Stimulated activated CD4-positive, alpha-beta T cell treated with anti-CD3 and anti-CD28 coated beads, Interleukin-12 subunit alpha, Interleukin-12 subunit beta, amount 100 ng/mL, for 24 hours (primary cell): ENCODE measurements around the gene FAM53A.
"Not testable (repeated sequence)": the region's sequence is repeated elsewhere in the genome, so short reads cannot be mapped to it uniquely, and the experiment has no call there.

Source experiments
- DNase-seq, 2 experiments: peaks; one replicate each; pipeline ENCODE4 v3.0.0-alpha.2; 2020; ENCODE audit warnings: low read depth in 2 of 2

Gene FAM53A

DNA sequence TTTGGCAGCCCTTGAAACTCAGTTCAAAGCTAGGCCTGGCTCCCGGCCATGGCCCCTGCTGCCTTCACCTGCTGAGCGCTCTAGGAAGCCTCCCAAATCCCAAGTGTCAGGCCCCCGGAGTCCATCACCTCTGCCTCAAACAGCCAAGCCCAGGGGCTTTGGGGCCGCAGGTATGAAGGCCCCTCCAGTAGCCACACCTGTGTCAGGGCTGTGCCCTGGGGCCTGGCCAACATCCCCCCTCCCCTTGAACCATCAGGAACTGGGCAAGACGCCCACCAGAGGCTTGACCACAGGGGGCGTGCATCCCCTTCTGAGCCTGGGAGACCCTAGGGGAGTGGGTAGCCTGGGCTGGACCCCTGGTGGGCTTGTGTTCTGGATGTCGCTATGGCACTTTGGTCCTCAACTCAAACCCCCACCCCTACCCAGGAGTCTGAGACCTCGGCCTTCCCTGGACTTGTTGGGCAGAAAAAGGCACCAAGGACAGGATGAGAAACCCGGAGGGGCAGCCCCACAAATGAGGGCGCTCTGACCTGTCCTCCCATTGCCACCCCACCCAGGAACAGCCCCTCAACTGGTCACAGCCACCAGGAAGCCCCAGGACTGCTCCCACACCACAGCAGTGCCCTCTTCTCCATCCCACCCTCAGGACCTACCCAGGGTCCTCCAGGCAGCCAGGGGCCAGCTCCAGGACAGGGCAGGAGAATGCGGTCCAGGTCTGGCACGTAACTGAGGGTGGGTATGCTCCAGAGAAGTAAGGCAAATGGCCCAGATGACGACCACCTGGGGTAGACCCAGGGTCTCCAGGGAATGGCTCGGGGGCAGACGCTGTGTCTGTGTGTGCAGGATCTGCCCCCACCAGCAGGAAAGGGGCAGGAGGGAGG is 32.2 kb upstream of the FAM53A start:
- no peak for DNase-seq

DNA sequence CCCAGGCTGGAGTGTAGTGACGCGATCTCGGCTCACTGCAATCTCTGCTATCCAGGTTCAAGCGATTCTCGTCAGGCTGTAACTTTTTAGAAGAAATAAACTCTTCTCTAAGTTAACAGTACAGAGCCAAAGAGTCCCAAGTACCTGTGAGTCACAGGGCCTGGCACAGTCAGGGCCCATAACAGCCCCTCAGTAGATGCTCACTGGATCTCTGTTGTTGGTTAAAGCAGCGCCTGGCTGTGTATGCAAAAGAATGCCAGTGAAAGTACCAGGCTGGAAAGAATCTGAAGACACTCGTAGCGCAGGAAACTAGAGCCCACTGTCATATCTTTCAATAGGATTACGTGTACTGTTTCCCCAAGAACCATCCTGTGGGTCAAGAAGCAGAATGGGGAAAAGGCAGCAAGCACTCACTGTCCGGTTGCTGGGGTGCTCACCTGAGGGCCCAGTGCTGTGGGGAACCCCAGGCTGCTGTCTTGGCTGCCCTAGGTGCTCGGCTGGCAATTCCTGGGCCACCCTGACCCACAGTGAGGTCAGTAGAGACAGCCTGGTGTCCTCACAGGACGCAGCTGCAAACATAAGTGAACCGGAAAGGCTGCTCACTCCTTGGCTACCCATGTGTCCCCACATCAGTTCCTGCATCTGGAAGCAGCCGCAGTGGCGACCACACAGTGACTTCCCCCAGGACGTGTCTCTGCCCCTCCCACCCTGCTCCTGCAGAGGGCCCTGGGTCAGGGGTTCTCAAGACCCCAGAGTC is 31.1 kb upstream of the FAM53A start:
- no peak for DNase-seq

DNA sequence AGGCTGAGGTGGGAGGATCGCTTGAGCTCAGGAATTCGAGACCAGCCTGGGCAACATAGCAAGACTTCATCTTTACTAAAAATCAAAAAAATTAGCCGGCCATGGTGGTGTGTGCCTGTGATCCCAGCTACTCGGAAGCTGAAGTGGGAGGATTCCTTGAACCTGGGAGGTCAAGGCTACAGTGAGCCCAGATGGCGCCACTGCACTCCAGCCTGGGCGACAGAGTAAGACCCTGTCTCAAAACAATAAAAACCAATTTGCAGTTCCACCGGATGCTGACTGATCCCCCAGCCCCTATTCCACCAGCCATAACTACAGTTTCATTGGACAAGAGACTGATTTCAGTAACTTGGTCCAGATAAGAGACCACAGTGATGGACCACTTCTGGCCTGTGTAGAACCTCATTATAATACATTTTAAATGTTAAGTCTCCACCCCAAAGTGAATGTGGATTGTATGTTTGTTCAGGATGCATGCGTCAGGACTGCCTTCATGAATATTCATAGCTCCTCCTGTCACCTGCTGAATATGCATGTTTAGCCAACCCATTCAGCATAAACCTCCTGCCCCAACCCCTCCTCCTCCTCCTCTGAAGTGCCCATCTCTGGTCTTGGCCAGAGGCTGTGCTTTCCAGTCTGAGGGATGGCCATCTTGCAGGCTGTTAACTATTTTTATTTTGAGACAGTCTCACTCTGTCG is 30.3 kb upstream of the FAM53A start:
- DNase-seq: no peak

DNA sequence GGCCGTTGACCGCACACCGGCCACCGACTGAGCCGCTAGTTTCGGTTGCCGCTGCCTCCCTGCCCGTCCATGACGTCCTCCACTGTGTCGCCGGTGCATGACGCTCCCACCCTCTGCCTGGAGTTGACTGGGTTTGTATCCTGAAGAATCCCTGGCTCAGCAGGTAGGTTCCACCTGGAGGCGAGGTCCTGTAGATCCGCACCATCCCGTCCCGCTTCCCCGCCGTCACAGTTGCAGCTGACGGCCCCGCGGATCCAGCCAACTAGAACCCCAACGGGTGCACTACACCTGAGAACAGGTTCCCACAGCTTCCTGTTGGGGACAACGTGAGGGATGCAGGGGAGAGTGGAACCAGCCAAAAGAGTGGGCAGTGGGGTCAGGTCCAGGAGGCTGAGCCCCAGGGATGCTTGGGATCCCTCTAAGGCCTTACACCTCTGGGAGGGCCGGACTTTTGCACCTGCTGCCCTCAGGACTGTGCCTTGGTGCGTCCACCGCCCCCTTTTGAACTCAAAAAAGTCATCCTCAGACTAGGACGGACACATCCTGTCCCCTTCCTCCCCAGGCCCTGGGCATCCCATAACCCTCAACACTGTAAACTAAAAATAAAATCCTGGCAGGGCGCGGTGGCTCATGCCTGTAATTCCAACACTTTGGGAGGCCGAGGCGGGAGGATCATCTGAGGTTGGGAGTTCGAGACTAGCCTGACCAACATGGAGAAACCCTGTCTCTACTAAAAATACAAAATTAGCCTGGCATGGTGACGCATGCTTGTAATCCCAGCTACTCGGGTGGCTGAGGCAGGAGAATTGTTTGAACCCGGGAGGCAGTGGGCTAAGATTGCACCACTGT is 29.1 kb upstream of the FAM53A start:
- peak in 1 of 2 experiments; percentile 34 for DNase-seq

GRCh38 chr4:1712216-1713002 is 28.3 kb upstream of the FAM53A start, which contains the start of gene SLBP:
Gene SLBP (minus strand): TSS chr4:1712319. CDS start chr4:1712188, 131 bp downstream.
- DNase-seq: peak; percentile 99

- DNase-seq: peak in 1 of 2 experiments; percentile 33
Observed at GRCh38 chr4:1711571-1712215, 27.6 kb upstream of the FAM53A start.

- no peak for DNase-seq
Observed at GRCh38 chr4:1711055-1711570, 27.0 kb upstream of the FAM53A start.

- DNase-seq: no peak
Observed at GRCh38 chr4:1708581-1708980, 24.5 kb upstream of the FAM53A start.

- DNase-seq: no peak
Observed at GRCh38 chr4:1706358-1706757, 22.2 kb upstream of the FAM53A start.

- DNase-seq: no peak
Observed at GRCh38 chr4:1705732-1706131, 21.6 kb upstream of the FAM53A start.

DNA sequence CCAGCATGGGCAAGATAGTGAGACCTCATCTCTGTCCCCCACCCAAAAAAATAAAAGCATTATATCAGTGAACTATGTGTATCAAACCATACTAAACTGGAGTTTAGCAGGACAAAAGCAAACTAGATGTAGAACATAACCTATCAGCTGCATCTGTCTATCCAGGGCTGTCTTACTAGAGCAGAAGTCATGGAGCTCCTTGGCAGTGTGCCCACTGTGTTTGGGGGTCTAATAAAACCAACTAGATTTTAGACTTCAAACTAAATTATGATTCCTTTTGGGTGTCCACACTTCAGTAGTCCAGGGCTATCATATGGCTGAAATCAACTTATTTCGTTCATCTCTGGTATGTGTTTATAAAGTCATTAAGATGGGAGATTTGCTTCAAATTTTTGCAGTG is 19.8 kb upstream of the FAM53A start:
- DNase-seq: no peak

- DNase-seq: not testable (repeated sequence)
Observed at GRCh38 chr4:1701671-1702070, 17.6 kb upstream of the FAM53A start.

GRCh38 chr4:1695913-1696312 is 11.8 kb upstream of the FAM53A start:
- no peak for DNase-seq

GRCh38 chr4:1693131-1693896 is 9.2 kb upstream of the FAM53A start:
- DNase-seq: peak; percentile 53 to 66

GRCh38 chr4:1691737-1692373 is 7.7 kb upstream of the FAM53A start:
- DNase-seq: no peak

DNA sequence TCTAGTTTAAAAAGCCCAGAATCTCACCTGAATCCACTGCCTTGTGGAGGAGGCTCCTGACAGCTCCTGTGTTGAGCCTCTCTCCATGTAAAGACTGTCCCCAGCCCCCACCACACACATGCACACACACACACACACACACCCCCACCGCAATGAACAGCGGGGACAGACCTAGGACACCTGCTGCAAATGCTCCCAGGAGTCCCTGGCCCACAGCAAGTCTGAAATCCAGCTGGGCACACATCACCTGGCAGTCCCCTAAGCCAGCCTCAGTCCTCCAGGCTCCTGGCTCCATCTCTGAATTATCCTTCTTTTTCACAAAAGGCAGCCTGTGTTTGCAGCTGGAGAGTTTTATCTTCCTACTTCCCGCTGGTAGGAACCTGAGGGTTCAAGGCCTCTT is 6.6 kb upstream of the FAM53A start:
- no peak for DNase-seq

GRCh38 chr4:1686440-1687036 is 2.4 kb upstream of the FAM53A start:
- no peak for DNase-seq
